NAMALWA (cell line): ENCODE data around the gene SERPINA9.
"Not testable (repeated sequence)": the region's sequence is repeated elsewhere in the genome, so short reads cannot be mapped to it uniquely, and the experiment has no call there.

Experiments
- DNase-seq: peaks from one replicate; pipeline ENCODE4 v3.0.0-alpha.2; 2015; ENCODE audit warnings: low spot score

Gene SERPINA9, protein sequence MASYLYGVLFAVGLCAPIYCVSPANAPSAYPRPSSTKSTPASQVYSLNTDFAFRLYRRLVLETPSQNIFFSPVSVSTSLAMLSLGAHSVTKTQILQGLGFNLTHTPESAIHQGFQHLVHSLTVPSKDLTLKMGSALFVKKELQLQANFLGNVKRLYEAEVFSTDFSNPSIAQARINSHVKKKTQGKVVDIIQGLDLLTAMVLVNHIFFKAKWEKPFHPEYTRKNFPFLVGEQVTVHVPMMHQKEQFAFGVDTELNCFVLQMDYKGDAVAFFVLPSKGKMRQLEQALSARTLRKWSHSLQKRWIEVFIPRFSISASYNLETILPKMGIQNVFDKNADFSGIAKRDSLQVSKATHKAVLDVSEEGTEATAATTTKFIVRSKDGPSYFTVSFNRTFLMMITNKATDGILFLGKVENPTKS

GRCh38 chr14:94476023-94476422 is at the start of gene SERPINA9:
Gene SERPINA9, minus strand, starts transcription at chr14:94476197. Its CDS starts 6,357 bp downstream, at chr14:94469840.
- DNase-seq = peak; percentile 46

DNA sequence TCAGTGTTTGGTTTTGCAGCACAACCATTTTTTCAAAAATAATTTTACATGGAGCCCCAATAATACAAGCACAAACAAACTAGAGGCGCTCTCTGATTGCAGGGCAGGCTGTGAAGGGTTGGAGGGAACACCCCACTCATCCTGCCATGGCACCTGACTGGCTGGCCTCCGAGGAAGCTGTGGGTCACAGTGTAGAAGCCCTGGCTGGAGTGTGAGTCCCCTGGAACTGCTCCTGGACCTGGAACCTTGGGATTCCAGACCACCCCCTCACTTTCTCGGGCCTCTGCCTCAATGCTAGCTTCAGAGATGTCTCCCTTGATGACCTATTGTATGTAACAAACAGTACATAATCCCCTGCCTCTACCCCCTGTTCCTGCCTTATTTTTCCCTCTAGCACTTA is 48.1 kb upstream of the SERPINA9 start:
- no peak for DNase-seq

- no peak for DNase-seq
Observed at GRCh38 chr14:94523265-94523664, 47.3 kb upstream of the SERPINA9 start.

- DNase-seq = no peak
Observed at GRCh38 chr14:94522115-94522724, 46.2 kb upstream of the SERPINA9 start.

GRCh38 chr14:94521375-94522114 is 45.5 kb upstream of the SERPINA9 start:
- no peak for DNase-seq

- DNase-seq = no peak
Observed at GRCh38 chr14:94517641-94518257, 41.8 kb upstream of the SERPINA9 start.

- no peak for DNase-seq
Observed at GRCh38 chr14:94517248-94517640, 41.2 kb upstream of the SERPINA9 start.

DNA sequence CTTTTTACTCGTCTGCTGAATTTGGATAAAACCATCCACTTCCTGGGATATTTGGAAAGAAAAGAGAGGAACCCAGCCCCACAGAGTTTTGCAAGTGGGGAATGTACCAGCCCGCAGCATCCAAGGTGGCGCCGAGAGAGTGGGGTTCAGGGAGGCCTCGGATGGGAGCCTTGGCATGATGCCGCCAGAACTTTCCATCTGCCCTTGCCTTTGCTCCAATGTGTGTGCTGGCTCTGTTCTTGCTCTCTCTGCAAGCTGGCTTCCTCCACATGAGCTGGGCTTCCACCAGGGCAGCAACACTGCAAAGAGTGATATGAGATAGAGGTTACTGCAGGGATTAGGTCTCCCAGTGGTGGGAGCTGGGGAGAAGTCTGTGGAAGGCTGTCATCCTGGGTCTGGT is 39.9 kb upstream of the SERPINA9 start:
- no peak for DNase-seq

DNA sequence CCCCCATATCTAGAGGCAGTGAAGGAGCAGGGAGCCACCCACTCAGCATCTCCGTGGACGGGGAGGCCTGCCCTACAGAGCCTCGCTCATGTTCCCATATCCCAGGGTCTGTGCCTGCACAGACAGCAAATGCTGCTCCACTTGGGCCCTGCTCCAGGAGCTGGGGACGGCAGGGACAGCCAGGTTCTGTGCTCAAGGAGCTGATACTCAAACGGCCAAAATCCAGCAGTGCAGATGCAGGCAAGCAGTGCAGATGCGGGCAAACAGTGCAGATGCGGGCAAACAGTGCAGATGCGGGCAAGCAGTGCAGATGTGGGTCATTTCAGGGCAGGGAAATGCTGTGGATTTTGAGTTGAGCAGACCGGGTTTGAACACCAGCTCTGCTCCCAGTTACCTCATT is 39.4 kb upstream of the SERPINA9 start:
- DNase-seq = no peak

DNA sequence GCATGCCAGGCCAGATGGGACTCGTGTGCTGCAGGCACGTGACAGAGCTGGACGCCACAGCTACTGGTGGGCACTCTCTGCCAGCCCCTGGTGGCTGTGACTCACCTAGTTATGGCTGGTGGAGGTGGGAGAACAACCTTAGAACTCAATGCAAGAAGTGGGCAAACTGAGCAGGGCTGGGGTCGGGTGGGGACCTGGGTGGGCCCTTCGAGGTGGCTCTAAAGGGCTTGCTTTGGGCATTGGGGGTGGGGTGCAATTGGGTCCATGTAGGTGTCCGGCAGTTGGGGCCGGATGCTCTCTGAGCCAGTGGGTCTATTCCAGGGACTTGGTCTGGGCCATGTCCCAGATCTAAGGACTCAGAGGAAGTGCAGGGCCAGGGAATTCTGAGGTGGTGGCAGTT is 38.4 kb upstream of the SERPINA9 start:
- no peak for DNase-seq

- DNase-seq = not testable (repeated sequence)
Observed at GRCh38 chr14:94510481-94510880, 34.5 kb upstream of the SERPINA9 start.

- DNase-seq = no peak
Observed at GRCh38 chr14:94509356-94509755, 33.4 kb upstream of the SERPINA9 start, which contains the start of gene SERPINA12. Gene SERPINA12, minus strand, starts transcription at chr14:94509469. Its CDS starts 11,072 bp downstream, at chr14:94498397.

- no peak for DNase-seq
Observed at GRCh38 chr14:94505641-94506040, 29.6 kb upstream of the SERPINA9 start.

- no peak for DNase-seq
Observed at GRCh38 chr14:94505206-94505605, 29.2 kb upstream of the SERPINA9 start.

DNA sequence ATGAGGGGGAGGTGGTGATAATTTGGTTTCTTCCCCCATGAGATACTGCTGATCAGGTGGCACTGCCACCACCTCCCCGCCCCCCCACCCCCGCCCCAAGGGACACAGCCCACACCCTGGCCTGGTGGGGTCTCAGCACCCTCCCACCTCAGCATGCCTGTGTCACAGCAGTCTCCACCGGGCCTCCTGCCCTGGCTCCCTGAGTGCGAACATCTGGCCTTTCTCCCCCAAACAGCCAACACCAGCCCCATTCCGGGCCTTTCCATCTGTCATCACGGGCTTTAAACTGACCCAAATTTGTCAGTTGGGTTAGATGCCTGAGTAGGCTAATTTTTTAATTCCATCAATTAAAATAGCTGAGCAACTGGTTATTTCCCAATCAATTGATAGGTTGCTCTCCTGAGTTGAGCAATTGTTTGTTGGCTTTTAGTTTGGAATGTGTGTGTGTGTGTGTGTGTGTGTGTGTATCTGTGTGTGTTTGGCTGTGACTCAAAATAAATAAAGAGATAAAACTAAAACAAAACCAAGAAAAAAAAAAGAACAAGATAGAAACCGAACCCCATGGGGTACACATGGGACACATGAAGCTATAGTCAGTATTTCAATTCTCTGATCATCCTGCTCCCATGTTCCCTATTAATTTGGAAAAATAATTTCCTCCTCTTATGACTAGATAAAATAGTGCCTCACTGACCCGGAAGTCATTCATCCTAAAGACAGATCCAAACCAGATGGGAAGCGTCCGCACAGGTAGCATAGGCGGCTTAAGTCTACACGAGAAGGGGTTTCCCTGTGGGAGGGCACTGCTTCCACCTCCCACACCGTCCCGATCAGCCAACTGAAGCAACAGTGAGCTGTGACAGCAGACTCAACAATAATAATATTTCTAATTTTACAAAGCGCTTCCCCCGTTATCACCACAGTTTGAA is 25.9 kb upstream of the SERPINA9 start:
- no peak for DNase-seq

- no peak for DNase-seq
Observed at GRCh38 chr14:94500264-94500663, 24.3 kb upstream of the SERPINA9 start.

DNA sequence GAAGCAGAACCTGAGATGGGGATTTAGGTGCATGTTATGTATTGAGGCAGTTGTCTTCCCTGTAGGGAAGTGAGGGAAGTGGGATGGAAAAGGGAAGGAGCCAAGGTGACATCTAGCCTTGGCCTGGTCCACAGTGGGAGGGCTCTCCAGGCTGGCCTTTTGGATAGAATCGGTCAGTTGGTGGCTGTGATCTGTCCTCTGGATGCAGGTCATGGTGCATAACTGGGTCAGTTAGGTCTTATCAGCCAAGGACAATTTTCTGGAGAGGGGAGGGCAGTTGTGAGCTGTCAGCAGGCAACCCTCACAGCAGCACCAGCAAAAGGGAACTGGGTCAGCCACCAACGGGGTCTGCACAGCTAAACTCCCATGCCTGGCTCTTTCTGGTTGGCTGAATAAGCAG is 23.7 kb upstream of the SERPINA9 start:
- DNase-seq = no peak

- DNase-seq = no peak
Observed at GRCh38 chr14:94498215-94498614, 22.2 kb upstream of the SERPINA9 start.

GRCh38 chr14:94494085-94494484 is 18.1 kb upstream of the SERPINA9 start:
- no peak for DNase-seq

DNA sequence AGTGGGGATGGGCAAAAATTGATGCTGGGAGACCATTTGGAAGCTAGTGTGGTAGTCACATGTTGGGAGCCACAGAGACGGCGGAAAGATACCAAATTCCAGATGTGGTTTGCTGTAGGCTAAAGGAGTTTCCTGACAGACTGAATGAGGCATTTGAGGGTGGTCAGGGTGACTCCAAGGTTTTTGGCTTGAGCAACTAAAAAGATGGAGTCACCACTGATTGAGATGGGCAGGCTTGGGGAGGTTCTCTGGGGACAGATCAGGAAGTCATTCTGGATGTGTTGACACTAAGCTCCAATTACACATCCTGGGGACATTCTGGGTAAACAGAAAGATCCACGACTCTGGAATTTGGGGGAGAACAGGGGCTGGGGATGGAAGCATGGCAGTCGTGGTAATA is 15.5 kb upstream of the SERPINA9 start:
- DNase-seq = no peak

GRCh38 chr14:94489336-94489735 is 13.3 kb upstream of the SERPINA9 start:
- DNase-seq = no peak
